Measurements from ENCODE around the gene LRP2BP. TPM values are rescaled to one million over a fixed set of nuclear protein-coding genes. Genes with fewer than 3 reads are reported as not detected.

The LRP2BP gene
- total and polyA plus RNA-seq, 4 donors, result 0.09 to 0.64 (median 0.20) TPM

DNA sequence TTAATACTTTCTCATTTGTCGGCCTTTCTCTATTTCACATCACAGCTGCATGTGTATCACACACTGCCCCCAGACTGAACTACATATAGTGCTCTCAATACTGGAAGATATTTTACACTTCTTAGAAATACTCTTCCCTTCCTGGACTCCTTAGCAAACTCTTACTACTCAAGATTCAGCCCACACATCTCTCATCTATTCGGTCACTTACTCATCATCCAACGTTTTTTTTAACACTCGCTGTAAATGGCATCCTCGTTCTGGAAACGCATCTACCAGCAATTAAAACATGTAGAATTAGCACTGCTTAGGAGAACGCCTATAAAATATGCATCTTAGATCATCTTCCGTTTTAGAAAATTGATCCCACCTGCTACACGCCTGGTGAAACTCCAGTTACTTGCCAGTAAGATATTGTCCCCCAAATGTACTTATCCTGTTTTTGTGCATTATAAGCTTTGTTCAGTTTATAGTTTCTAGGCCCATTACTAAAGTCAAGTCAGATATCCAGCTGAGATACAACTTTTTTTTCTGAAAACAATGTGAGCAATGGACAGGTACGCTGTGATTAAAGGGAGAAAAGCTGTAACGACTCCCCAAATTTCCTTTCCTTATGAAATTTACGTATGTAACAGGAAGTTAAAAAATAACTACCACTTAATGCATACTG is 1.0 kb downstream of the LRP2BP start:
- peaks cover 0 to 14% (median 3%) of the 10 kb centered on the region in 4 donors for H3K36me3 ChIP-seq (ENCODE audit: control insufficient read depth in 4 of 4, insufficient read depth in 3 of 4, low read depth in 1 of 4, low read length in 3 of 4)
- no peak for DNase-seq (ENCODE audit: low spot score)
- WGBS, result 77% methylated on average over 12 of the region's 12 CpGs
- H3K4me3 ChIP-seq (ENCODE audit: low read depth in 1 of 3, low read length in 3 of 3), result peak overlapping the region; percentile 67 to 78 (median 75)
- TF ChIP-seq, protein P1, sequence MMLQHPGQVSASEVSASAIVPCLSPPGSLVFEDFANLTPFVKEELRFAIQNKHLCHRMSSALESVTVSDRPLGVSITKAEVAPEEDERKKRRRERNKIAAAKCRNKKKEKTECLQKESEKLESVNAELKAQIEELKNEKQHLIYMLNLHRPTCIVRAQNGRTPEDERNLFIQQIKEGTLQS (IDR thresholded peaks at IDR 0.05), result no peak
- TF ChIP-seq NR2F2 (IDR thresholded peaks at IDR 0.05) (no peak), GABPA (IDR thresholded peaks at IDR 0.05 in 1 of 2, conservative IDR thresholded peaks at IDR 0.05 in 1 of 2) (no peak), SP1 (IDR thresholded peaks at IDR 0.05) (no peak), FOXA2 (IDR thresholded peaks at IDR 0.05) (no peak), RAD21 (IDR thresholded peaks at IDR 0.05) (no peak), FOXA1 (IDR thresholded peaks at IDR 0.05) (no peak), HNF4A (conservative IDR thresholded peaks at IDR 0.05) (no peak), TAF1 (conservative IDR thresholded peaks at IDR 0.05) (no peak), JUND (IDR thresholded peaks at IDR 0.05) (no peak), RXRA (IDR thresholded peaks at IDR 0.05) (no peak), YY1 (IDR thresholded peaks at IDR 0.05) (no peak)
- TF ChIP-seq, protein P2, sequence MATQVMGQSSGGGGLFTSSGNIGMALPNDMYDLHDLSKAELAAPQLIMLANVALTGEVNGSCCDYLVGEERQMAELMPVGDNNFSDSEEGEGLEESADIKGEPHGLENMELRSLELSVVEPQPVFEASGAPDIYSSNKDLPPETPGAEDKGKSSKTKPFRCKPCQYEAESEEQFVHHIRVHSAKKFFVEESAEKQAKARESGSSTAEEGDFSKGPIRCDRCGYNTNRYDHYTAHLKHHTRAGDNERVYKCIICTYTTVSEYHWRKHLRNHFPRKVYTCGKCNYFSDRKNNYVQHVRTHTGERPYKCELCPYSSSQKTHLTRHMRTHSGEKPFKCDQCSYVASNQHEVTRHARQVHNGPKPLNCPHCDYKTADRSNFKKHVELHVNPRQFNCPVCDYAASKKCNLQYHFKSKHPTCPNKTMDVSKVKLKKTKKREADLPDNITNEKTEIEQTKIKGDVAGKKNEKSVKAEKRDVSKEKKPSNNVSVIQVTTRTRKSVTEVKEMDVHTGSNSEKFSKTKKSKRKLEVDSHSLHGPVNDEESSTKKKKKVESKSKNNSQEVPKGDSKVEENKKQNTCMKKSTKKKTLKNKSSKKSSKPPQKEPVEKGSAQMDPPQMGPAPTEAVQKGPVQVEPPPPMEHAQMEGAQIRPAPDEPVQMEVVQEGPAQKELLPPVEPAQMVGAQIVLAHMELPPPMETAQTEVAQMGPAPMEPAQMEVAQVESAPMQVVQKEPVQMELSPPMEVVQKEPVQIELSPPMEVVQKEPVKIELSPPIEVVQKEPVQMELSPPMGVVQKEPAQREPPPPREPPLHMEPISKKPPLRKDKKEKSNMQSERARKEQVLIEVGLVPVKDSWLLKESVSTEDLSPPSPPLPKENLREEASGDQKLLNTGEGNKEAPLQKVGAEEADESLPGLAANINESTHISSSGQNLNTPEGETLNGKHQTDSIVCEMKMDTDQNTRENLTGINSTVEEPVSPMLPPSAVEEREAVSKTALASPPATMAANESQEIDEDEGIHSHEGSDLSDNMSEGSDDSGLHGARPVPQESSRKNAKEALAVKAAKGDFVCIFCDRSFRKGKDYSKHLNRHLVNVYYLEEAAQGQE (IDR thresholded peaks at IDR 0.05), result no peak
- TF ChIP-seq, protein P3, sequence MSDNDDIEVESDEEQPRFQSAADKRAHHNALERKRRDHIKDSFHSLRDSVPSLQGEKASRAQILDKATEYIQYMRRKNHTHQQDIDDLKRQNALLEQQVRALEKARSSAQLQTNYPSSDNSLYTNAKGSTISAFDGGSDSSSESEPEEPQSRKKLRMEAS (IDR thresholded peaks at IDR 0.05), result no peak
- TF ChIP-seq, protein P4, sequence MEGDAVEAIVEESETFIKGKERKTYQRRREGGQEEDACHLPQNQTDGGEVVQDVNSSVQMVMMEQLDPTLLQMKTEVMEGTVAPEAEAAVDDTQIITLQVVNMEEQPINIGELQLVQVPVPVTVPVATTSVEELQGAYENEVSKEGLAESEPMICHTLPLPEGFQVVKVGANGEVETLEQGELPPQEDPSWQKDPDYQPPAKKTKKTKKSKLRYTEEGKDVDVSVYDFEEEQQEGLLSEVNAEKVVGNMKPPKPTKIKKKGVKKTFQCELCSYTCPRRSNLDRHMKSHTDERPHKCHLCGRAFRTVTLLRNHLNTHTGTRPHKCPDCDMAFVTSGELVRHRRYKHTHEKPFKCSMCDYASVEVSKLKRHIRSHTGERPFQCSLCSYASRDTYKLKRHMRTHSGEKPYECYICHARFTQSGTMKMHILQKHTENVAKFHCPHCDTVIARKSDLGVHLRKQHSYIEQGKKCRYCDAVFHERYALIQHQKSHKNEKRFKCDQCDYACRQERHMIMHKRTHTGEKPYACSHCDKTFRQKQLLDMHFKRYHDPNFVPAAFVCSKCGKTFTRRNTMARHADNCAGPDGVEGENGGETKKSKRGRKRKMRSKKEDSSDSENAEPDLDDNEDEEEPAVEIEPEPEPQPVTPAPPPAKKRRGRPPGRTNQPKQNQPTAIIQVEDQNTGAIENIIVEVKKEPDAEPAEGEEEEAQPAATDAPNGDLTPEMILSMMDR (IDR thresholded peaks at IDR 0.05; ENCODE audit: low read depth, low read length, missing input control), result no peak
- H3K9me3 ChIP-seq (ENCODE audit: control insufficient read depth in 4 of 4, low read length in 3 of 4), result no peaks in the 10 kb centered on the region
- peaks cover 0 to 11% (median 7%) of the 10 kb centered on the region in 4 donors for H3K4me1 ChIP-seq (ENCODE audit: control insufficient read depth in 4 of 4, insufficient read depth in 4 of 4, low read length in 3 of 4)
- peak overlapping the region; percentile 97 to 100 for H3K9ac ChIP-seq (ENCODE audit: low read depth in 1 of 2, low read length in 2 of 2)
- H3K27ac ChIP-seq (ENCODE audit: low read depth in 1 of 2, low read length in 2 of 2), result peak overlapping the region; percentile 100
- no peaks in the 10 kb centered on the region for H3K27me3 ChIP-seq (ENCODE audit: control insufficient read depth in 4 of 4, insufficient read depth in 4 of 4, low read length in 3 of 4)

DNA sequence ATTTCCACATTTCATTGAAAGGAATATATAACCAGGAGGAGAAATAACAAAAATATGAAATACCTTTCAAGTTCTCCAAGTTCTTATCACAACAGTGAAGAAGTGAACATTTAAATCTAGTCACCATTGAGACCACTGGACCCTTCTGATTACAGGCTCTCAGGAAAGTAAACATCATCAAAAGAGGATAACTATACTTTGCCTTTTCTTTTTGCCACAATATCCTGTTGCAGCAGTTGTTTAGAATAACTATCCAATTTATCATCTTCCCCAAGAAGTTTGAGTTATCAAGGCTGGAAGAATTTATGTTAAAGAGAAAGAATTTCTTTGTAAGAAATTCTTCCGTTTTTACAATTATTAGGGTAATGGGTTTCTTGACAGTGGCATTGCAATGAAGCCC is 3.6 kb downstream of the LRP2BP start:
- Histone ChIP-seq H3K36me3 (ENCODE audit: control insufficient read depth in 4 of 4, insufficient read depth in 3 of 4, low read depth in 1 of 4, low read length in 3 of 4) (no peaks in the 10 kb centered on the region), H3K27me3 (ENCODE audit: control insufficient read depth in 4 of 4, insufficient read depth in 4 of 4, low read length in 3 of 4) (no peaks in the 10 kb centered on the region), H3K9ac (ENCODE audit: low read depth in 1 of 2, low read length in 2 of 2) (no peak overlapping the region), H3K4me1 (ENCODE audit: control insufficient read depth in 4 of 4, insufficient read depth in 4 of 4, low read length in 3 of 4) (peaks cover 0 to 5% (median 2%) of the 10 kb centered on the region in 4 donors), H3K27ac (ENCODE audit: low read depth in 1 of 2, low read length in 2 of 2) (no peak overlapping the region), H3K4me3 (ENCODE audit: low read depth in 1 of 3, low read length in 3 of 3) (no peak overlapping the region), H3K9me3 (ENCODE audit: control insufficient read depth in 4 of 4, low read length in 3 of 4) (no peaks in the 10 kb centered on the region)
- no peak for DNase-seq (ENCODE audit: low spot score)
- 99% methylated on average over 1 of the region's 1 CpG for WGBS
- TF ChIP-seq, protein P1 (IDR thresholded peaks at IDR 0.05), result no peak
- TF ChIP-seq TAF1 (conservative IDR thresholded peaks at IDR 0.05) (no peak), NR2F2 (IDR thresholded peaks at IDR 0.05) (no peak), JUND (IDR thresholded peaks at IDR 0.05) (no peak), FOXA1 (IDR thresholded peaks at IDR 0.05) (no peak), SP1 (IDR thresholded peaks at IDR 0.05) (no peak), GABPA (IDR thresholded peaks at IDR 0.05 in 1 of 2, conservative IDR thresholded peaks at IDR 0.05 in 1 of 2) (no peak), YY1 (IDR thresholded peaks at IDR 0.05) (no peak), RXRA (IDR thresholded peaks at IDR 0.05) (no peak), EGR1 (IDR thresholded peaks at IDR 0.05; ENCODE audit: low read depth in 2 of 2) (no peak), FOXA2 (IDR thresholded peaks at IDR 0.05) (no peak), HNF4G (IDR thresholded peaks at IDR 0.05) (no peak), HNF4A (conservative IDR thresholded peaks at IDR 0.05) (no peak), RAD21 (IDR thresholded peaks at IDR 0.05) (no peak)
- TF ChIP-seq, protein P4 (IDR thresholded peaks at IDR 0.05; ENCODE audit: low read depth, low read length, missing input control), result no peak
- TF ChIP-seq, protein P5, sequence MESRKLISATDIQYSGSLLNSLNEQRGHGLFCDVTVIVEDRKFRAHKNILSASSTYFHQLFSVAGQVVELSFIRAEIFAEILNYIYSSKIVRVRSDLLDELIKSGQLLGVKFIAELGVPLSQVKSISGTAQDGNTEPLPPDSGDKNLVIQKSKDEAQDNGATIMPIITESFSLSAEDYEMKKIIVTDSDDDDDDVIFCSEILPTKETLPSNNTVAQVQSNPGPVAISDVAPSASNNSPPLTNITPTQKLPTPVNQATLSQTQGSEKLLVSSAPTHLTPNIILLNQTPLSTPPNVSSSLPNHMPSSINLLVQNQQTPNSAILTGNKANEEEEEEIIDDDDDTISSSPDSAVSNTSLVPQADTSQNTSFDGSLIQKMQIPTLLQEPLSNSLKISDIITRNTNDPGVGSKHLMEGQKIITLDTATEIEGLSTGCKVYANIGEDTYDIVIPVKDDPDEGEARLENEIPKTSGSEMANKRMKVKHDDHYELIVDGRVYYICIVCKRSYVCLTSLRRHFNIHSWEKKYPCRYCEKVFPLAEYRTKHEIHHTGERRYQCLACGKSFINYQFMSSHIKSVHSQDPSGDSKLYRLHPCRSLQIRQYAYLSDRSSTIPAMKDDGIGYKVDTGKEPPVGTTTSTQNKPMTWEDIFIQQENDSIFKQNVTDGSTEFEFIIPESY (IDR thresholded peaks at IDR 0.05), result no peak

Measured in liver (tissue), 9 donors.